H1 (cell line): ENCODE results near the gene SAMD4A. TPM values are rescaled to one million over a fixed set of nuclear protein-coding genes. Genes with fewer than 3 reads are reported as not detected.
A peak's percentile ranks its signal among the peaks of the same experiment; 100 is the strongest.

Experiments
- CTCF ChIA-PET: fragments of 300-600 bp; sonication (Branson Sonifier 250); formaldehyde crosslinking; loops from one replicate; lab custom pipeline; 2021; ENCODE audit not compliant: partially characterized antibody; lab: Charles Lee
- POLR2A ChIA-PET: fragments of 300-600 bp; sonication (Branson Sonifier 250); formaldehyde crosslinking; loops from one replicate; lab custom pipeline; 2021; ENCODE audit warnings: inconsistent platforms; ENCODE audit not compliant: partially characterized antibody; lab: Charles Lee
- DNase-seq, 2 experiments: peaks; one replicate each; pipeline versions ENCODE4 v3.0.0 to v3.0.0-alpha.2; 2010 to 2022; ENCODE audit warnings: low spot score in 2 of 2, low read depth in 1 of 2, mixed read lengths in 1 of 2
- FAIRE-seq: peaks from 2 replicates; lab custom pipeline; 2011; peaks lifted over from hg19 to GRCh38; lab: Jason Lieb, UNC
- H2AFZ ChIP-seq: 2 replicates; pipeline ENCODE4 v1.8.1; 2012; ENCODE audit warnings: low read length, inconsistent platforms
- H2AK5ac ChIP-seq: 2 replicates; pipeline ENCODE4 v1.6.1; 2013; ENCODE audit warnings: low read depth, low read length
- H2BK120ac ChIP-seq: replicated peaks from 2 replicates; pipeline ENCODE3; 2013; ENCODE audit warnings: low read depth, low read length, inconsistent platforms
- H2BK12ac ChIP-seq: 2 replicates; pipeline ENCODE4 v1.6.1; 2013; ENCODE audit warnings: low read depth, low read length
- H2BK15ac ChIP-seq: 2 replicates; pipeline ENCODE4 v1.6.1; 2013; ENCODE audit warnings: low read length
- H2BK20ac ChIP-seq: 2 replicates; pipeline ENCODE4 v1.6.1; 2013; ENCODE audit warnings: low read length
- H2BK5ac ChIP-seq: 2 replicates; pipeline ENCODE4 v1.6.1; 2013; ENCODE audit warnings: low read depth, low read length
- H3K14ac ChIP-seq: 2 replicates; pipeline ENCODE4 v1.6.1; 2013; ENCODE audit warnings: inconsistent platforms; ENCODE audit not compliant: insufficient read length
- H3K18ac ChIP-seq: 2 replicates; pipeline ENCODE4 v1.6.1; 2013; ENCODE audit warnings: low read length; ENCODE audit errors: extremely low read depth
- H3K23ac ChIP-seq: 2 replicates; pipeline ENCODE4 v1.6.1; 2013; ENCODE audit warnings: inconsistent platforms; ENCODE audit not compliant: insufficient read length
- H3K23me2 ChIP-seq: 2 replicates; pipeline ENCODE4 v1.6.1; 2013; ENCODE audit warnings: low read depth, low read length
- H3K27ac ChIP-seq: 2 replicates; pipeline ENCODE4 v1.6.1; 2011; ENCODE audit warnings: low read depth, low read length, inconsistent platforms
- H3K27me3 ChIP-seq, 4 experiments: replicated peaks in 1 of 4; 1 replicate in 1 of 4; 2 replicates in 3 of 4; pipeline versions ENCODE4 v1.6.1 to v1.8.1; 2011 to 2013; ENCODE audit warnings: low read length in 3 of 4, mild to moderate bottlenecking in 3 of 4, inconsistent platforms in 2 of 4, mixed read lengths in 2 of 4, moderate library complexity in 1 of 4; ENCODE audit not compliant: control insufficient read depth in 3 of 4, insufficient read depth in 3 of 4; ENCODE audit errors: extremely low read depth in 1 of 4
- H3K36me3 ChIP-seq, 4 experiments: 2 replicates each; pipeline versions ENCODE4 v1.6.1 to v1.8.1; 2011 to 2013; ENCODE audit warnings: mild to moderate bottlenecking in 4 of 4, low read length in 3 of 4, moderate library complexity in 2 of 4, control low read depth in 1 of 4, inconsistent platforms in 1 of 4; ENCODE audit not compliant: insufficient read depth in 4 of 4, control insufficient read depth in 2 of 4
- H3K4ac ChIP-seq: replicated peaks from 2 replicates; pipeline ENCODE3; 2013; ENCODE audit warnings: low read length, low read depth, mixed read lengths, inconsistent platforms; ENCODE audit not compliant: insufficient read length
- H3K4me1 ChIP-seq, 4 experiments: replicated peaks in 1 of 4; 1 replicate in 1 of 4; 2 replicates in 3 of 4; pipeline versions ENCODE4 v1.6.1 to v1.8.1; 2011 to 2013; ENCODE audit warnings: low read length in 3 of 4, inconsistent platforms in 2 of 4, mixed read lengths in 1 of 4; ENCODE audit not compliant: insufficient read depth in 4 of 4, control insufficient read depth in 3 of 4
- H3K4me2 ChIP-seq, 2 experiments: 2 replicates each; pipeline versions ENCODE4 v1.6.1 to v1.8.1; 2011 to 2013; ENCODE audit warnings: low read depth in 2 of 2, low read length in 2 of 2, control low read depth in 1 of 2, inconsistent platforms in 1 of 2, mild to moderate bottlenecking in 1 of 2; ENCODE audit not compliant: insufficient read depth in 1 of 2
- H3K4me3 ChIP-seq, 4 experiments: fragments of 200-600, 300-600 bp in 1 of 4; sonication (generic), shearing (Covaris generic), sonication (Bioruptor Twin) in 1 of 4; 2 replicates each; pipeline versions ENCODE4 v1.5.1 to v1.8.1; 2011 to 2016; ENCODE audit warnings: low read length in 4 of 4, low read depth in 3 of 4, control low read depth in 2 of 4, inconsistent platforms in 2 of 4, mild to moderate bottlenecking in 2 of 4, mixed read lengths in 1 of 4, moderate library complexity in 1 of 4; ENCODE audit not compliant: insufficient read depth in 2 of 4; ENCODE audit errors: extremely low read depth in 1 of 4
- H3K56ac ChIP-seq: replicated peaks from 2 replicates; pipeline ENCODE3; 2013; ENCODE audit warnings: low read depth, mild to moderate bottlenecking, mixed read lengths, low read length, inconsistent platforms; ENCODE audit not compliant: insufficient read length
- H3K79me1 ChIP-seq: 2 replicates; pipeline ENCODE4 v1.6.1; 2013; ENCODE audit warnings: low read depth, low read length, control low read depth
- H3K79me2 ChIP-seq, 2 experiments: 2 replicates each; pipeline versions ENCODE4 v1.6.1 to v1.8.1; 2012 to 2013; ENCODE audit warnings: low read length in 2 of 2, mild to moderate bottlenecking in 2 of 2, inconsistent platforms in 1 of 2; ENCODE audit not compliant: insufficient read depth in 2 of 2, control insufficient read depth in 1 of 2
- H3K9ac ChIP-seq, 4 experiments: replicated peaks in 1 of 4; 1 replicate in 1 of 4; 2 replicates in 3 of 4; pipeline versions ENCODE4 v1.6.1 to v1.8.1; 2011 to 2013; ENCODE audit warnings: low read depth in 3 of 4, low read length in 3 of 4, control low read depth in 2 of 4, mild to moderate bottlenecking in 2 of 4, moderate library complexity in 2 of 4, inconsistent platforms in 1 of 4; ENCODE audit errors: extremely low read depth in 1 of 4
- H3K9me3 ChIP-seq, 2 experiments: 2 replicates each; pipeline versions ENCODE4 v1.6.1 to v1.8.1; 2012 to 2013; ENCODE audit warnings: mild to moderate bottlenecking in 2 of 2, moderate library complexity in 2 of 2, control low read depth in 1 of 2, inconsistent platforms in 1 of 2, low read depth in 1 of 2, low read length in 1 of 2, mixed read lengths in 1 of 2; ENCODE audit not compliant: insufficient read depth in 2 of 2
- H4K20me1 ChIP-seq, 2 experiments: replicated peaks in 1 of 2; 2 replicates each; pipeline versions ENCODE3 to v1.8.1; 2011 to 2013; ENCODE audit warnings: inconsistent platforms in 2 of 2, low read length in 2 of 2, mild to moderate bottlenecking in 1 of 2; ENCODE audit not compliant: insufficient read depth in 2 of 2, control insufficient read depth in 1 of 2
- H4K5ac ChIP-seq: 2 replicates; pipeline ENCODE4 v1.6.1; 2013; ENCODE audit warnings: low read length, low read depth, mixed read lengths, inconsistent platforms; ENCODE audit not compliant: insufficient read length
- H4K8ac ChIP-seq: 2 replicates; pipeline ENCODE4 v1.8.0; 2013; ENCODE audit warnings: mild to moderate bottlenecking, moderate library complexity, low read length, inconsistent platforms; ENCODE audit not compliant: insufficient read depth; ENCODE audit errors: extremely low read depth
- H4K91ac ChIP-seq: replicated peaks from 2 replicates; pipeline ENCODE3; 2013; ENCODE audit warnings: low read length, mixed read lengths, inconsistent platforms; ENCODE audit not compliant: insufficient read length
- CBX8 ChIP-seq: fragments of 300-800, 300-1000 bp; sonication (generic); IDR thresholded peaks from 2 replicates; pipeline ENCODE4 v1.7.1; 2016; ENCODE audit warnings: low read depth, low read length, borderline replicate concordance
- HDAC6 ChIP-seq: IDR thresholded peaks from one replicate; pipeline ENCODE4 v1.7.1; 2012; ENCODE audit warnings: low read depth, mild to moderate bottlenecking, inconsistent platforms, low read length, moderate library complexity
- JUND ChIP-seq: IDR thresholded peaks from 2 replicates; pipeline ENCODE4 v1.6.1; 2011; ENCODE audit warnings: mild to moderate bottlenecking, improper control_type of control experiment, low read length
- KDM4A ChIP-seq: IDR thresholded peaks from one replicate; pipeline ENCODE4 v1.7.1; 2012; ENCODE audit warnings: low read depth, mild to moderate bottlenecking, moderate library complexity, low read length, inconsistent platforms; ENCODE audit not compliant: severe bottlenecking
- POLR2AphosphoS5 ChIP-seq: IDR thresholded peaks from 2 replicates; pipeline ENCODE4 v1.6.1; 2011; ENCODE audit warnings: low read depth, low read length
- RAD21 ChIP-seq, 2 experiments: IDR thresholded peaks in 1 of 2; conservative IDR thresholded peaks in 1 of 2; 2 replicates each; pipeline ENCODE4 v1.6.1; 2011; ENCODE audit warnings: low read depth in 2 of 2, low read length in 2 of 2, improper control_type of control experiment in 1 of 2, inconsistent platforms in 1 of 2, mild to moderate bottlenecking in 1 of 2, moderate library complexity in 1 of 2
- SIX5 ChIP-seq: IDR thresholded peaks from 2 replicates; pipeline ENCODE4 v1.6.1; 2011; ENCODE audit warnings: mild to moderate bottlenecking, low read depth, low read length
- TCF12 ChIP-seq: IDR thresholded peaks from 2 replicates; pipeline ENCODE4 v1.6.1; 2011; ENCODE audit warnings: low read depth, mild to moderate bottlenecking, low read length
- WGBS, 2 experiments: shearing (Covaris generic) in 1 of 2; methylation state at CpG; one replicate each; pipeline versions ENCODE4 v1.1.6 to v1.1.7; 2013 to 2015; ENCODE audit warnings: low lambda C conversion rate in 2 of 2, mixed read lengths in 2 of 2, inconsistent platforms in 1 of 2, low coverage in 1 of 2, missing lambda C conversion rate in 1 of 2; ENCODE audit not compliant: insufficient replicate concordance in 2 of 2, insufficient coverage in 1 of 2, insufficient read length in 1 of 2; ENCODE audit errors: extremely low coverage in 1 of 2, missing lambda C conversion rate in 1 of 2; 5-methylcytosine and 5-hydroxymethylcytosine counted together
- polyA plus RNA-seq, 7 experiments: library from polyadenylated mRNA; depleted of rRNA in 3 of 7; stranded (reverse) in 5 of 7; unstranded in 2 of 7; fragments of >200 nt in 5 of 7; fragments of 200-250 nt in 2 of 7; gene quantifications; 1 replicate in 5 of 7; 2 replicates in 1 of 7; 4 replicates in 1 of 7; pipeline versions ENCODE4 v1.2.1 to v1.2.3, GENCODE V29; 2011 to 2013; ENCODE audit warnings: missing spikeins in 2 of 7, mixed read lengths in 2 of 7
- total RNA-seq: library from RNA; stranded (reverse); fragmentation: NEBNext Ultra II Directional; extraction: Animal tissue kit (Norgen Biotek cat#: 25700); gene quantifications from 2 replicates; pipeline ENCODE4 v1.2.1, GENCODE V29; 2021
- TF ChIP-seq, protein P1 (sequence below): IDR thresholded peaks from 2 replicates; pipeline ENCODE4 v1.6.1; 2011; ENCODE audit warnings: low read depth, mild to moderate bottlenecking, low read length; ENCODE audit not compliant: insufficient read depth

The SAMD4A gene
- total and polyA plus RNA-seq, 2 of the 8 experiments (the other 6 are each of a cell fraction or from before 2014, with no cell fraction given), result 2.4 to 12.3 TPM

- Histone ChIP-seq H3K4ac (no peak overlapping the region), H3K36me3 (no peaks in the 10 kb centered on the region), H2AFZ (0 out of 2 replicates have a peak overlapping the region, but pooled peaks have one; percentile 47), H4K8ac (no peak overlapping the region), H3K27ac (no peak overlapping the region), H4K5ac (no peak overlapping the region), H2BK20ac (no peak overlapping the region), H3K14ac (no peak overlapping the region), H3K4me1 (peaks cover 0 to 2% (median 0%) of the 10 kb centered on the region in 4 experiments; a peak in 1 of 7 replicates), H3K79me1 (no peaks in the 10 kb centered on the region), H3K9ac (no peak overlapping the region), H3K4me2 (no peak overlapping the region), H3K56ac (no peak overlapping the region), H3K4me3 (no peak overlapping the region), H2BK120ac (no peak overlapping the region), H3K23me2 (no peaks in the 10 kb centered on the region), H2BK5ac (no peak overlapping the region), H2BK12ac (0 out of 2 replicates have a peak overlapping the region, but pooled peaks have one; percentile 13), H2BK15ac (no peak overlapping the region), H4K20me1 (no peaks in the 10 kb centered on the region), H3K9me3 (no peaks in the 10 kb centered on the region), H4K91ac (no peak overlapping the region), H3K23ac (no peak overlapping the region), H3K18ac (no peak overlapping the region), H3K27me3 (no peaks in the 10 kb centered on the region), H3K79me2 (no peaks in the 10 kb centered on the region), H2AK5ac (no peak overlapping the region)
- FAIRE-seq (no peak), DNase-seq (no peak)
- CTCF ChIA-PET, result interaction anchor here (0.8 to 2.0 kb wide), 7 partner anchors 14 to 348 kb away, joined by 3 to 9 read pairs (median 3); partner anchors contain the start of gene CGRRF1
- TF ChIP-seq CBX8, result no peak
- TF ChIP-seq TCF12, result no peak
- no peak for TF ChIP-seq KDM4A
- TF ChIP-seq RAD21 (IDR thresholded peaks at IDR 0.05 in 1 of 2, conservative IDR thresholded peaks at IDR 0.05 in 1 of 2; ENCODE audit: low read depth in 2 of 2, low read length in 2 of 2), result no peak
- TF ChIP-seq POLR2AphosphoS5, result no peak
- no peak for TF ChIP-seq JUND
- no peak for TF ChIP-seq SIX5
- TF ChIP-seq, protein P1, sequence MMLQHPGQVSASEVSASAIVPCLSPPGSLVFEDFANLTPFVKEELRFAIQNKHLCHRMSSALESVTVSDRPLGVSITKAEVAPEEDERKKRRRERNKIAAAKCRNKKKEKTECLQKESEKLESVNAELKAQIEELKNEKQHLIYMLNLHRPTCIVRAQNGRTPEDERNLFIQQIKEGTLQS, result no peak
- TF ChIP-seq HDAC6, result no peak
- POLR2A ChIA-PET, result interaction anchor here (0.6 to 2.1 kb wide), 3 partner anchors 11 to 410 kb away, joined by 3 to 7 read pairs (median 3); partner anchors contain the start of gene SAMD4A
- 78% methylated on average over 1 of the region's 1 CpG; no CpG with 5 or more reads in 1 of the 2 experiments for WGBS, 2 experiments
Observed at GRCh38 chr14:54550514-54550913, 16.4 kb upstream of the SAMD4A start.
